Adipose tissue (tissue), 3 donors: ENCODE data around the gene RPTOR. TPM values are rescaled to one million over a fixed set of nuclear protein-coding genes. Genes with fewer than 3 reads are reported as not detected.
A peak's percentile ranks its signal among the peaks of the same experiment; 100 is the strongest.

Source experiments
- H3K27ac ChIP-seq: one replicate; pipeline ENCODE4 v1.5.1; 2013; ENCODE audit warnings: low read depth, low read length
- WGBS, 3 donors: extraction: QIAGEN DNeasy Blood & Tissue Kit; methylation state at CpG; one replicate each; pipeline ENCODE4 v1.1.7; 2013; 5-methylcytosine and 5-hydroxymethylcytosine counted together
- polyA plus RNA-seq, 3 donors: library from polyadenylated mRNA; stranded (reverse); fragments of 200-250 nt; gene quantifications; one replicate each; pipeline ENCODE4 v1.2.3, GENCODE V29; 2013
- donor health status: healthy with polysubstance abuse.
- donor health status: Bipolar disorder and iron deficiency.
- donor health status: healthy.

Gene RPTOR
- polyA plus RNA-seq, 3 donors, result 5.8 to 13.2 (median 7.5) TPM

DNA sequence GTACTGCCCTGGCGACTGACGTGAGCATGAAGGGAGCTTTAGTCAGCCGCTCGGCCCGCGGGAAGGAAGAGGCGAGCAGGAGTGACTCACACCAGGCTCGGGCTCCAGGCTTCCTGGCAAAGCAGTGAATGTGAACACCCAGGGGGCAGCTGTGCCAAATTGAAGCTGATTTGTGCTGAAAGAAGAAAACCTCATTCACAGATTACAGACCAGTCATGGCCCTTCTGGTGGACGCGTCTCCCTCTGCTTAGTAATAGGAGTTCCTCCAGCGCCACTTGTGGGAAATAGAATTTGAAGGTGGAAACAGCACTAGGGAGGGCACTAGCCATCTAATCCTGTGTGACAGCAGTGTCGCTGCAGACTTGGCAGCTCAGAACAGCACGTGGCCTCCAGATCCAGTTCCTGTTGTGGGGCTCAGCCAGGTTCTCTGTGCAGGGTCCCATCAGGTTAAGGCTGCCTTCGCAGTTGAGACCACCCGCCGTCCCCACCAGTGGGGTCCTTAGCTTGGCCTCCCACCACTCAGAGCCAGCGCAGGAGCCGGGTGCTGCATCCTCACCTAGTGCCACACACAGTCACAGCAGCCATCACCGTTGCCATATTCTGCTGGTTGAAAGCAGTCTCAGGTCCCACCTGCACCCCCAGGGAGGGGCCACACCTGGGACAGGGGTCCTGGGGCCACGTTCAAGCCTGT, 282.5 kb downstream of the RPTOR start:
- 59 to 78% (median 63%) methylated on average over 20 of the region's 20 CpGs for WGBS, 3 donors
- peak overlapping the region; percentile 70 for H3K27ac ChIP-seq

DNA sequence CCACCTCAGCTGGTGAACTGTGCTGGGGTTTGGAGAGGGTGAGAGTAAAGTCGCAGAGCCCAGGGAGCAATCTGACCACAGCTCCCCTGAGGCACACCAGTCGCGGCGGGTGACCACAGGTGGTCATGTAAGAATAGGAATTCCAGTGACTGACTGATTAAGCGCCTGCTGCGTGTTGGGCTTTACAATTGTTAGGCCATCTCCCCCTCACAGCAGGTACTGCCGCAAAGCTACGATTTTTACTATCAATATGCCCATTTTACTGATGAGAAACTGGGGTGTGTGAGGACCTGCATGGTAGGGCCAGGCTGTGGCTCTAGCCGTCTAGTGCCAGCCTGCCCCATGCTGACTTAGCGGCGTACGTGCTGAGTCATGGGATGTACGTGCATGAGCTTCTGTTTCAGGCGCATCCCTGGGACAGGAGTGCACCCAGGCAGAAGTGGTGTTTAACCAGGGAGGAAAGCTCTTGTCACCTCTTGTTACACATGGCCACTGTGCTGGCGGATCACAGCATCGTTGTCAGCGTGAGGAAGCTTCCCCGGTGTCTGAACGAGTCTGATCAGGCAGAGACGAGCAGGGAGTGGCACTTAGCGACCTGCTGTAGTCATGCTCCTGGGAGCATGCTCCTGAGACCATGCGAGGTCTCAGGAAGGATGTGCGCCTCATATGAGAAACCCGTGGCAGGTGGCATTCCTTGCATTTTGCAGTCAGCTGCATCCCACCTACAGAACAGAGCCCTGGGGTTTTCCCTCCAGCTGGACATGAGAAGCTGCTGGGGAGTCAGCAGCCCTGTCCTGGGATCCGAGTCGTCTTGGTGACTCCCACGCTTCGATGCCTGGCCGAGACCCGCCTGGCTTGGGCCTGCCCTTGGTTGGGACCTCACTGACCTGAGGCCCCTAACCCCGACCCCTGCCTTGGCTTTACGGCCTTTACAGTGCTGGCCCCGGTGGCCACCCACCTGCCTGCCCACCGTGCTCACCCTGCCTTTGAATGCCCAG, 283.3 kb downstream of the RPTOR start:
- peak overlapping the region; percentile 70 for H3K27ac ChIP-seq
- 87 to 89% (median 87%) methylated on average over 34 of the region's 34 CpGs for WGBS, 3 donors

DNA sequence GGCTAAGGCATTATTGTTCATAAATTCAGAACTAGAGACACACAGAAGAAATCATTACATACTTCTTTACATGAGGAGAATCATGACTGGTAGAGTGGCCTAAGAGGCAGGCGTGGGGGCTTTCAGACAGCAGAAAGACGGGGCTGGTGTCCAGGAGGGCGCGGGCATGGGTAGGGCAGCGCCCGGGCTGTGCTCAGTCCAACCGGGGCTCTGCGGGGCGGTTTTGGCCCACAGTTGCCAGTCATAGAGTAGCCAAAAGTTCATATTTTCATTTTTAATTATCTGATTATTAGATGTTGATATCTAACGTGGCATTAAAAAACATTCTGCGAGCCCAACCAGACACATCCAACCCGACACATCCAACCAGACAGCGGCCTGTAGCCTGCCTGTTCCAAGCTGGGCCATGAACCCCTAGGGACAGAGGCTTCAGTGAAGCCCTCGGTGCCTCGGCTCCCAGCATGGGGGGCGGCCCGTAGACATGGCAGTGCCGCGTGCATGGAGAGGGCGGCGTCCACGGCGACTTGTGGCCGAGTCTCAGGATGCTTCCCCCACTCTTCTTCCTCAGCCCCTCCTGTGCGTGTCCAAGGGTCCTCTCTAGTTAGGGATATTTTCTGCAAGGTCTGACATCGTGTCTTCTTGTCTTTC, 284.7 kb downstream of the RPTOR start:
- 94 to 95% (median 94%) methylated on average over 26 of the region's 26 CpGs for WGBS, 3 donors

DNA sequence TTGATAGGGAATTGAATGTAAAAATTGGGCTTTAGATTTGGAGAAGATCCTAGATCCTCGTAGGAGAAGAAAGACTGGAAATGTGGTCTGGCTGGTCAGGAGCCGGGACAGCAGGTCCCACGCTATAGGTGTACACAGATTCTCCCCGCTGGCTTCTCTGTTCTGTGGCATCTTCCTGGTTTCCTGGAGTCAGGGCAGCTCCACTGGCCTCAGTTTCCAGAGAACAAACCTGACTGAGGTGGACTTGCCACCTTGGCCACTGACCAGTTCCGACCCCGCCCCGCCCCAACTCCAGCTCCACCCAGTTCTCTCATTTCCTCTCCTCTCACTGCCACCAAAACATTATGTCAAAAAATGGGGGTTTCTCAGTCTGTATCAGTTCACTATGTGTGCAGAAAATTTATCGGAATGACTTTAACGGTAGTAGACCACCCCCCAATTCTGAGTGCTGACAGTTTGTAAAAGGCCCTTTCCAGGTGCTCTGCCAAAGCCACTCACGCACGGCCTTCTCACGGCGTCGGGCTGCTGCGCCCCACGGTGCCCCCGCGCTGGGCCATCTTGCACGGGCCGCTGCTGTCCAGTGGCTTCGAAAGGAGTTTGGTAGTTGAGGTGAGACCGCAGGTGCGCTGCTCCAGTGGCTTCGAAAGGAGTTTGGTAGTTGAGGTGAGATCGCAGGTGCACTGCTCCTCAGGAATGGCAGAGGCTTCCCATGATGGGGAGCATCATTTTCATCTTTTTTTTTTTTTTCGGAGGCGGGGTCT, 285.6 kb downstream of the RPTOR start:
- no peak overlapping the region for H3K27ac ChIP-seq
- WGBS, 3 donors, result 97 to 98% (median 98%) methylated on average over 27 of the region's 27 CpGs

More for the DNA sequence above, 284.7 kb downstream of the RPTOR start:
- no peak overlapping the region for H3K27ac ChIP-seq

DNA sequence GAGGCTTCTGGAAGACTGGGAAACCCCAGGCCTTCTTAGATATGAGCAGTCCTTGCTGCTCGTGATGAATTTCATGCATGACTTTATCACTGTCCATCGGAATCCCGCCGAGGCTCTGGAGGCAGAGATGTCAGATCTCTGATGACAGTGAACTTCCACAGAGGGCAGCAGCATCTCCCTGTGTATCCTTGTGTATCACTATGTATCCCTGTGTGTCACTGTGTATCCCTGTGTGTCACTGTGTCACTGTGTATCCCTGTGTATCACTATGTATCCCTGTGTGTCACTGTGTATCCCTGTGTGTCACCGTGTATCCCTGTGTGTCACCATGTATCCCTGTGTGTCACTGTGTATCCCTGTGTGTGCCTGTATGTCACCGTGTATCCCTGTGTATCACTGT, 286.9 kb downstream of the RPTOR start:
- H3K27ac ChIP-seq, result no peak overlapping the region
- WGBS, 3 donors, result 93 to 97% (median 94%) methylated on average over 6 of the region's 6 CpGs

DNA sequence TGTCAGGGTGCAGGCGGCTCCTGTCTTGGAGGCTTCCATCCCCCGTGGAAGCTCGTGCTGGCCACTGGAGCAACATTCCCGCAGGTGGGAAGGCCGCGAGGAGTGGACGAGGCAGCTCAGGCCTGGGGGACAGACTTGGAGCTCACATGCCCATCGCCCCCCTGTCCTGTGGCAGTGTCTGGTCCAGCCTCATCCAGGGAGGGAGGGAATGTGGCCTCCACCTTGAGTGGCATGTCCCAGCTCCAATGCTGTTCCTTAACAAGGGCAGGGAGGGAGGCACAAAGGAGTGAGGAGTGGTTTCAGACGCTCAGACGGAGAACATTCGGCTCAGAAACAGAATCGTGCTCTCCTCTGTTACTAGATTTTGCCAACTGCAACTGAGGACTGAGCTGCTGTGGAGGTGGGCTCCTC, 287.6 kb downstream of the RPTOR start:
- H3K27ac ChIP-seq, result peak overlapping the region; percentile 13
- 70 to 83% (median 73%) methylated on average over 12 of the region's 12 CpGs for WGBS, 3 donors

DNA sequence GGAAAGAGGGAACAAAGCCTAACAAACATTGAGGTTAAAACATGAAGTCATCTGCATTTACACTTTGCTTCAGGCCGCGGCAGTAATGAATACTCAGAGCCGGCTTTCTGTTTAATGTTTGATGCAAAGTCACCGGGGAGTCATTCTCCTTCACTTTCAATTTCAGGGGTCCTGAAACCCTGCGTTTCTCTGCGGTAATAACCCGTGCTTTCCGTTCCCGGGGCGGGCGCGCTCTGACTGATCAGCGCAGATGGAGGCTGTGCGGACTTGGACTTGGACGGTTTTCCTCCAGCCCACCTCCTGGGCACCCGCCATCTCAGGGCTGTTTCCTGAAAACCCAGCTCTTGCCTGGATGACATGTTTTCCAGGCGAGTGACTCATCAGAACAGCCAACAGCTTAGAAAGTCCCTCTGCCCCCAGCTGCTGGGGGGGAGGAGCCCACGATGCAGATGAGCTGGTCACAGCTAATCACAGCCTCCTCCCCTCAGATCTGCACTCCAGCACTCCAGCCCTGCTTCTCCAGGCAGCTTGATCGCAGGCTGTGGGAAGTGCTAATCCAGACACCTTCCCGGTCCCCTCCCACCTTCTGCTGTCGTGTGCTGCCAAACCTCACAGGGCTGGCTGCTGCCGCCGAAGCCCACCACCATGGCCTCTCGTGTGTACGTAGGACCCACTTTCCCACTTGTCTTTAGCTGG, 288.4 kb downstream of the RPTOR start:
- WGBS, 3 donors, result 4 to 35% (median 5%) methylated on average over 25 of the region's 25 CpGs

DNA sequence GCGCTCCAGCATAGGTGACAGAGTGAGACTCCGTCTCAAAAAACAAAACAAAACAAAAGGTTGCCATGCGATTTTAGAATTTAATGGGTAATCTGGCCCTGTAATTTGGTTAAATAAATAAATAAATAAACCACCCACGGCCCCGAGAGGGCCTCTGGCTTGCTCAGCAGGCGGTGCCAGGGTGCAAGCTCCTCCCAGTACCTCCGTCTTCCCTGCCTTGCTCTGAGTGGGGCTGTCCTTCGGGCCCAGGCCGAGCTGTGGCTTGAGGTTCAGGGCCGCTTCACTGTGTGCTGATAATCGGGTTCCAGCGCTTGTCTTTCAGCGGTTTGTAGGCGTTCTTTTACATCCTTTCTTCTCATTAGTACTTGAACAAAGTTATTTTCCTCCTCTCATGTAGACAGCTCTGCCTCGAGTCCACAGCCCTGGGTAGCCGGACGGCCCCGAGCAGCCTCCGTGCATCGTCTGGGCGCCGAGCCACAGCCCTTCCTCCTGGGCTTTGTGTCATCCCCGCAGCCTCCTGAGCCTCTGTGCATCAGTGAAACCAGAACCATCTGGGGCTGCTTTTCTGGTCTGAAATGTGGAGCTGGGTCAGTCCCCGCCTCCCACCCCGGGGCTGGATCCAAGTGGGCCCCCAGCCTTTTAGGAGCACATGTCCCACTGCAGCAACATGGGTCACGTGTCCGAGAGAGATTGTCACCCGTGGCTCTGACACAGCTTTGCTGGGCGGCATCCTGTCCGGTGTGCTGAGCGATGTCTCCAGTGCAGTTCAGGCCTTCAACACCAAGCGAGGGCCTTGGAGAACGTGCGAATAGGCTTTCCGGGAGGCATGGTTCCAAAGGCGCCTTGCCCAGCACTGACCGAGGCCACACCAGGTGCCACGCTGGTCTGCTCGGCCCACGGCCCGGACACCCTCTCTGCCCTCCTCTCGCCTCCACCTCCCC, 289.6 kb downstream of the RPTOR start:
- WGBS, 3 donors, result 64 to 83% (median 72%) methylated on average over 42 of the region's 42 CpGs
- H3K27ac ChIP-seq, result no peak overlapping the region

More for the DNA sequence above, 288.4 kb downstream of the RPTOR start:
- peak overlapping the region; percentile 13 for H3K27ac ChIP-seq

DNA sequence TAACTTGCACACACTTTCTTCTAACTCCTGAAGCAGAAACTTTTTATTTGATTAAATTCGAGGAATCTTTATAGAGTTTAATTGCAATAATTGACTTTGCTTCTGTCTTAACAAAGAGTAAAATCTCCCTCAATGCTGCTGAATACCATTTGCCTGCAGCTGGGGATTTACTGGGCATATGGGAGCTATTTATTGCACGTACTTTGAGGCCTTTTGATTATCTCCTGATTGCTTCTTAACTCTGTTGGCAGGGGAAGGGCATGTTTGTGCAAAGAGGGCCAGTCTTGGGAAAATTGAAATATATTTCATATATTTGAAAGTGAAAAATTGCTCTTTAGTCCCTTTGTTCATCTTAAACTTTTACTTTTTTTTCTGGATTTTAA, 290.2 kb downstream of the RPTOR start:
- H3K27ac ChIP-seq, result no peak overlapping the region
- 63 to 86% (median 79%) methylated on average over 2 of the region's 2 CpGs for WGBS, 3 donors

DNA sequence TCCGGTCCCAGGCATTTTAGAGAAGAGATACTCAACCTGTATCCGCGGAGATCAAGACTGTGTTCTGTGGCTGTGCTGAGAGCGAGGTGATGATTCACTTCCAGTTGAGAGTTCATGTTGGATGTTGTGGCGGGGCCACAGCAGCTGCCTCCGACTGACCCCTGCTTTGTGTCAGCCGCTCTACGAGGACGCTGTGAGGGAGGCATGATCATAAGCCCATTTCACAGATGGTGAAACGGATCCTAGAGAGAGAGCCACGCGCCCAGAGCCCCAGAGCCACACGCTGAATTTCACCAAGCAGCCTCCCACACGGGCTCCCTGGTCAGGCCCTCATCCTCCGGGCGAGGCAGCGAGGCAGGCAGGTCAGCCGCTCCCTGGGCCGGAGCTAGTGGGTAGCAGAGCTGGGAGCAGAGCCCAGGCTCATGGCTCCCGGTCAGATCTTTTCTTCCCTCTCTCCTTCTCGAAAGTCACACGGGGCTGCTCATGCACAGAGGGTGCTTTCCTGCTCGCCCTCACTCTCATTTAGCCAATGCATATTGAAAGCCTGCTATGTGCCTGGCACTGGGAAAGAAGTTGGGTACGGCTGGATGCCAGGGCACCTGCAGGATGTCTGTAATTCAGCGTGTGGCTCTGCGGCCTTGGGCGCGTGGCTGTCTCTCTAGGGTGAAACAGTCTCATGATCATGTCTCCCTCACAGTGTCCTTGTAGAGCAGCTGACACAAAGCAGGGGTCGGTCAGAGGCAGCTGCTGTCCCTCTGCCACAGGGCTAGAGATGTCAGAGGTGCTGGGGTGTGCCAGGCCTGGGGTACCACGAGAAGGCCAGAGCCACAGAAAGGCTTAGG, 291.4 kb downstream of the RPTOR start:
- no peak overlapping the region for H3K27ac ChIP-seq
- 96 to 98% (median 96%) methylated on average over 28 to 30 of the region's 30 CpGs for WGBS, 3 donors

DNA sequence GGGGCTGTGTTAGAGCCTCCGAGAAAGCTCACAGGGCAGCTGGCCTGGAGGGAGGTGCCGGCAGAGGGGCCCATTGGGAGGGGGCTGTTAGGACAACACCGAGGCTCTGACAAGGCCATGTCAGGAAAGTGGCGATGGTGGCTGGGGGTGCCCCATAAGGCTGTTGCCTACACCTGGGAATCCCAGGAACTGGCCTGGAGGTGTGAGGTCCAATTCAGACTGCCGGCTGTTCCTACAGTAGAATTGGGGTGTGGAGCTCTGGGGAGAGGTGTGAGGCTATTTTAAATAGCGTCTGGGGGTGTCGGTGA, 292.0 kb downstream of the RPTOR start:
- H3K27ac ChIP-seq, result no peak overlapping the region
- 93 to 97% (median 94%) methylated on average over 7 of the region's 7 CpGs for WGBS, 3 donors

DNA sequence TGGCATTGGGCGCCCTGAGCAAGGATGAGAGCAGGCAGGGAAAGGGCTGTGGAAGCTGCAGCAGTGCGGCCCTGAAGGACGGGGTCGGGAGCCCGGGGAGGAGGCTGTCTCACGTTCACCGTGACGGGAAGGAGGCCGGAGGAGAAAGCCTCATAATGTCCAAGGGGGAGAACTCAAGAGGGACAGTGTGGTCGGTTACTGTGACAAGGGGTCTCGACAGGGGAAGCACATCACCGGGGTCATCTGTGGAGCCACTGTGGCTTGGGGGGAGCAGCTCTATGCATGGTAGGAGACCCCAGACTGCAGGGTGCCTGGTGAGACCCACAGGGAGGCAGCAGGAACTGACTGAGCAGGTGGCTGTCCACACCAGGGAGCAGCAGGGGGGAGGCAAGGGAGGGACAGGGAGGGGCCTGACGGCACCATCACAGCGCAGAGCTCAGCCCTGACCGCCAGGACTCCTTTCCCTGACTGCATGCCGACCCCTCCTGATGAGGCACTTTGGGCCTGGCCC, 292.4 kb downstream of the RPTOR start:
- WGBS, 3 donors, result 96 to 98% (median 97%) methylated on average over 15 to 16 of the region's 16 CpGs
- no peak overlapping the region for H3K27ac ChIP-seq

DNA sequence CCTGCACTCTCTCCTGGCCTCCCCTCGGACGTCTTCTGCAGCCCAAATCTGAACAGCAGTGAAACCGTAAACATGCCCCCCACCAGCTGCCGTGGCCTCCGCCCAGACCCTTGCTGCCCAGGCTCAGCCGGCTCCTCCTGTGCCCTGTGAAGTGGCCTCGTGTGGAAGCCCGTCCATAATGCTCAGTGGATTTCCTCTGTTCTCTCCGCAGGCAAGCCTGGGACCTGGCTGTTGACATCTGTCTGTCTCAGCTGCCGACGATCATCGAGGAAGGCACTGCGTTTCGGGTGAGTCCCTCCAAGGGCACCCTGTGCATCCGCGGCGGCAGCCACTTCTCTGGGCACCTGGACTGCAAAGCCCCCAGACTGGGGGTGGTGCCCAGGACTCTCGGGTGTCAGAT, 293.1 kb downstream of the RPTOR start:
- 92 to 96% (median 93%) methylated on average over 18 of the region's 18 CpGs for WGBS, 3 donors

DNA sequence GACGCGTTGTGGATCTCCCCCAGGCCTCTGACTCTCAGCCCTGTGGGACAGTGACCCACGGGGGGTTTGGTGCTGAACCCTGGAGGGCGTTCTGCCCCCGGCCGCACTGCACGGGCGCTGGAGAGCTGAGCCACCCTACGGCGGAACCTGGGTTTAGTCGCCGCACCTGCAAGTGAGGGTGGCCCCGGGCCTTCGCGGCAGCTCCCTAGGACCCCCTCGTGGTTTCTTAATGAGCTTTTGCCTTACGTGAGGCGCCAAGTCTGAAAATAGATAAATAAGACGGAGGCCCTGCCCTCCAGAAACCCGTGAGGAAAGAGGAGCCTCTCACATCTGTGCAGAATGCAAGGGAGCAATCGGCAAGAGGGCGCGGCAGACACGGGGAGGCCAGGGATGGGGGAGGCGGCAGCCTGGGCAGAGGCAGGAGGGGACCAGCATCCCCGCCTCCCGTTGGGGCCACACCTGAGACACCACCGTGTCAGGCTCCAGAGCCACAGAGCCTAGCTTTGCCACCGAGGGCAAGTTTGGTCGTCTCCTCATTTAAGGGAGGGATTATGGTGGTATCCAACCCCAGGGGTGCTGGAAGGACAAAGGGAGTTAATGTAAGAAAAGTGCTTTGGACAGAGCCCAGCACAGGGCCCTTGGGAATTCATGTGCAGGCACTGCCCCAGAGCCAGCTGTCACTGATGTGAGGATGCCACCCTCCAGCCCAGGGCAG, 293.8 kb downstream of the RPTOR start:
- WGBS, 3 donors, result 92 to 95% (median 92%) methylated on average over 30 of the region's 30 CpGs
- no peak overlapping the region for H3K27ac ChIP-seq

More for the DNA sequence above, 293.1 kb downstream of the RPTOR start:
- H3K27ac ChIP-seq, result no peak overlapping the region

DNA sequence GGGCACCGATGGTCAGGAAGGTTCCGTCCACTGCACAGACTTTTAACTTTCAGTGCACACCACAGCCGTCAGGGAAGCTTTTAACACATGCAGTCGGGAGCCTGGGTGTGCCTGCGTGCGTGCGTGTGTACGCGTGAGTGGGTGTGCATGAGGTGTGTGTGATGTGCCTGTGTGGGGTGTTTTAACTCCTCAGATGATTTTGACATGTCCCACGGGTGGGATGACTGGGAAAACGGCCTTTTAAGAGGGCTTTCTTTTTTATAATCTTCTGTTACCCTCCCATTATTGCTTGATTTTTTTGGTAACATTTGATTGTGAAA, 294.3 kb downstream of the RPTOR start:
- H3K27ac ChIP-seq, result no peak overlapping the region
- WGBS, 3 donors, result 80 to 92% (median 91%) methylated on average over 11 of the region's 11 CpGs
